ENCODE measurements around the gene WDFY2.

DNA sequence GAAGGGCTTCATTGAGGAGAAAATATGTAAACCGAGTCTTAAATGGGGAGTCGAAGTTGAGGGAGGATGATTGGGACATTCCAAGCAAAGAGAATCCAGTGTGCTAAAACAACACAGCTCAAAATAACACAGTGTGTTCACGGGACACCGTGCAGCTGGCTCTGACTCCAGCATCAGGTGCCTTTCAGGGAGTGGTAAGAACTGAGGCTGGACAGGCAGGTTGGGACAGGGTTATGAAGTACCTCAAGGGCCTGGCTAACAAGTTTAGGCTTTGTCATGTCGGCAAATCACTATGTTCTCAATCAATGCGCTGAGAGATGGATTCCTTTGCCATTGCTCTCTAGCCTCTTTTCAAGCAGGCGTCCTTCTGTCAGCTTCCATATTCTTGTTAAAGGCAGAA is 27.5 kb upstream of the WDFY2 start:
- TF ChIP-seq PKNOX1 (IDR thresholded peaks at IDR 0.05) (no peak), CTBP1 (IDR thresholded peaks at IDR 0.05; ENCODE audit: borderline replicate concordance) (no peak), LEF1 (IDR thresholded peaks at IDR 0.05; ENCODE audit: borderline replicate concordance) (no peak), TARDBP (IDR thresholded peaks at IDR 0.05) (no peak), NFRKB (IDR thresholded peaks at IDR 0.05) (no peak), SP1 (IDR thresholded peaks at IDR 0.05) (no peak), BHLHE40 (IDR thresholded peaks at IDR 0.05; ENCODE audit: borderline replicate concordance) (no peak), ELF4 (IDR thresholded peaks at IDR 0.05) (no peak), L3MBTL2 (conservative IDR thresholded peaks at IDR 0.05) (no peak), FOXK2 (IDR thresholded peaks at IDR 0.05) (no peak), HDGF (IDR thresholded peaks at IDR 0.05; ENCODE audit: borderline replicate concordance) (no peak), SUZ12 (IDR thresholded peaks at IDR 0.05) (no peak), FOXM1 (IDR thresholded peaks at IDR 0.05; ENCODE audit: borderline replicate concordance) (no peak), FOXA1 (IDR thresholded peaks at IDR 0.05) (no peak)
